HCT116 (cell line): Measurements from ENCODE around the gene ERN1. TPM values are rescaled to one million over a fixed set of nuclear protein-coding genes. Genes with fewer than 3 reads are reported as not detected.

Experiments used
- ATAC-seq: fragments of 200-7000 bp; cut with Tn5 transposase; 2 replicates; pipeline ENCODE4 v1.9.1; 2020; ENCODE audit warnings: mild to moderate bottlenecking, moderate library complexity
- BruUV-seq: library from RNA; stranded (reverse); fragments of 400-500 nt; replicated peaks from 2 replicates; lab custom pipeline; 2021; lab: Mats Ljungman, UMichigan
- CTCF ChIA-PET: fragments of 300-600 bp; sonication (Branson Sonifier 250); formaldehyde crosslinking; loops from one replicate; lab custom pipeline; 2021; ENCODE audit warnings: antibody characterized with exemption; lab: Charles Lee
- POLR2A ChIA-PET: fragments of 300-600, 350-600 bp; sonication (Branson Sonifier 250); formaldehyde crosslinking; loops from one replicate; lab custom pipeline; 2021; ENCODE audit warnings: antibody characterized with exemption; lab: Charles Lee
- RAD21 ChIA-PET, 2 experiments: fragments of 300-600 bp; sonication (Branson Sonifier 250); formaldehyde crosslinking; loops; one replicate each; lab custom pipeline; 2023; ENCODE audit warnings: low total read pairs in 2 of 2; ENCODE audit not compliant: uncharacterized antibody in 2 of 2, unreplicated experiment in 2 of 2, low non-redundant PET in 1 of 2; lab: Charles Lee
- DNase-seq: peaks from one replicate; pipeline ENCODE4 v3.0.0-alpha.2; 2010; ENCODE audit warnings: low read depth, low spot score
- H2AFZ ChIP-seq: fragments of 200-600 bp; shearing (Covaris generic), sonication (generic); 2 replicates; pipeline ENCODE4 v1.6.1; 2017; ENCODE audit warnings: low read depth, mixed run types, mixed read lengths, antibody characterized with exemption, low read length; ENCODE audit not compliant: poor library complexity, severe bottlenecking
- H3K27ac ChIP-seq: 2 replicates; pipeline ENCODE4 v1.5.1; 2012; ENCODE audit warnings: low read depth, low read length
- H3K27me3 ChIP-seq: fragments of 200-600 bp; sonication (generic); 2 replicates; pipeline ENCODE4 v1.6.1; 2016; ENCODE audit warnings: mixed run types, low read length, mixed read lengths; ENCODE audit not compliant: insufficient read depth
- H3K36me3 ChIP-seq, 2 experiments: fragments of 200-500 bp in 1 of 2; fragments of 200-600 bp in 1 of 2; sonication (Bioruptor generic) in 1 of 2; sonication (generic) in 1 of 2; 2 replicates each; pipeline versions ENCODE4 v1.5.1 to v1.6.1; 2014 to 2016; ENCODE audit warnings: low read length in 2 of 2, inconsistent platforms in 1 of 2, mixed read lengths in 1 of 2, mixed run types in 1 of 2; ENCODE audit not compliant: insufficient read depth in 2 of 2, control insufficient read depth in 1 of 2
- H3K4me1 ChIP-seq, 2 experiments: fragments of 200-600 bp in 1 of 2; sonication (generic) in 1 of 2; 2 replicates each; pipeline versions ENCODE4 v1.5.1 to v1.6.1; 2012 to 2017; ENCODE audit warnings: low read length in 2 of 2, inconsistent platforms in 1 of 2, mild to moderate bottlenecking in 1 of 2, mixed read lengths in 1 of 2, mixed run types in 1 of 2, moderate library complexity in 1 of 2; ENCODE audit not compliant: insufficient read depth in 2 of 2, control insufficient read depth in 1 of 2
- H3K4me2 ChIP-seq: fragments of 200-600 bp; sonication (generic); 2 replicates; pipeline ENCODE4 v1.6.1; 2017; ENCODE audit warnings: mixed run types, low read length, mixed read lengths
- H3K4me3 ChIP-seq, 2 experiments: fragments of 200-600 bp in 1 of 2; sonication (generic) in 1 of 2; replicated peaks in 1 of 2; 2 replicates each; pipeline ENCODE4 v1.5.1; 2011 to 2016; ENCODE audit warnings: low read length in 2 of 2, control low read depth in 1 of 2, low read depth in 1 of 2, mild to moderate bottlenecking in 1 of 2, mixed read lengths in 1 of 2, mixed run types in 1 of 2
- H3K79me2 ChIP-seq: fragments of 200-600 bp; sonication (generic); 2 replicates; pipeline ENCODE4 v1.6.1; 2017; ENCODE audit warnings: mild to moderate bottlenecking, mixed run types, low read length, moderate library complexity, mixed read lengths; ENCODE audit not compliant: insufficient read depth
- H3K9ac ChIP-seq: fragments of 200-600 bp; sonication (generic); 2 replicates; pipeline ENCODE4 v1.6.1; 2016; ENCODE audit warnings: low read length, mixed read lengths
- H3K9me2 ChIP-seq: fragments of 200-600 bp; sonication (generic), shearing (Covaris generic); 2 replicates; pipeline ENCODE4 v1.6.1; 2017; ENCODE audit warnings: mixed run types, mild to moderate bottlenecking, moderate library complexity; ENCODE audit not compliant: insufficient read depth
- H3K9me3 ChIP-seq, 2 experiments: fragments of 200-500 bp in 1 of 2; fragments of 200-600 bp in 1 of 2; sonication (Bioruptor generic) in 1 of 2; sonication (generic) in 1 of 2; 2 replicates each; pipeline ENCODE4 v1.6.1; 2014 to 2017; ENCODE audit warnings: low read length in 2 of 2, mixed read lengths in 2 of 2, inconsistent platforms in 1 of 2, low read depth in 1 of 2, mild to moderate bottlenecking in 1 of 2, mixed run types in 1 of 2, moderate library complexity in 1 of 2; ENCODE audit not compliant: control insufficient read depth in 1 of 2, insufficient read depth in 1 of 2
- H4K20me1 ChIP-seq: fragments of 200-600 bp; sonication (generic), shearing (Covaris generic); 2 replicates; pipeline ENCODE4 v1.6.1; 2017; ENCODE audit warnings: mixed run types, mild to moderate bottlenecking, moderate library complexity; ENCODE audit not compliant: insufficient read depth
- CEBPB ChIP-seq: IDR thresholded peaks from 2 replicates; pipeline ENCODE4 v1.6.1; 2012; ENCODE audit warnings: low read depth
- CTCF ChIP-seq, 3 experiments: fragments of 200-600 bp in 1 of 3; sonication (generic) in 1 of 3; IDR thresholded peaks in 2 of 3; conservative IDR thresholded peaks in 1 of 3; 2 replicates each; pipeline ENCODE4 v1.5.1; 2012 to 2017; ENCODE audit warnings: low read depth in 2 of 3, low read length in 2 of 3, antibody characterized with exemption in 1 of 3, borderline replicate concordance in 1 of 3, control low read depth in 1 of 3, mild to moderate bottlenecking in 1 of 3, mixed read lengths in 1 of 3, mixed run types in 1 of 3, moderate library complexity in 1 of 3; ENCODE audit not compliant: insufficient read depth in 1 of 3
- ELF1 ChIP-seq: IDR thresholded peaks from 2 replicates; pipeline ENCODE4 v1.6.1; 2012; ENCODE audit warnings: low read depth, borderline replicate concordance
- EZH2 ChIP-seq: fragments of 200-600 bp; sonication (generic); IDR thresholded peaks from 2 replicates; pipeline ENCODE4 v1.6.1; 2017; ENCODE audit warnings: antibody characterized with exemption, mixed run types
- EZH2phosphoT487 ChIP-seq: fragments of 200-600 bp; IDR thresholded peaks from 2 replicates; pipeline ENCODE4 v1.6.1; 2018; ENCODE audit warnings: antibody characterized with exemption, borderline replicate concordance
- FOSL1 ChIP-seq: IDR thresholded peaks from 2 replicates; pipeline ENCODE4 v1.6.1; 2012; ENCODE audit warnings: low read depth
- SIN3A ChIP-seq: IDR thresholded peaks from 2 replicates; pipeline ENCODE4 v1.6.1; 2012; ENCODE audit warnings: low read depth
- SP1 ChIP-seq: IDR thresholded peaks from 2 replicates; pipeline ENCODE4 v1.6.1; 2012; ENCODE audit warnings: low read depth
- TCF7L2 ChIP-seq: IDR thresholded peaks from 2 replicates; pipeline ENCODE4 v1.7.0; 2011; ENCODE audit warnings: borderline replicate concordance, inconsistent platforms; ENCODE audit not compliant: insufficient read depth, insufficient read length; ENCODE audit errors: extremely low read depth
- YY1 ChIP-seq: IDR thresholded peaks from 2 replicates; pipeline ENCODE4 v1.6.1; 2011; ENCODE audit warnings: low read length, low read depth, moderate library complexity, mild to moderate bottlenecking; ENCODE audit not compliant: insufficient replicate concordance; ENCODE audit errors: extremely low read depth
- ZBTB33 ChIP-seq: IDR thresholded peaks from 2 replicates; pipeline ENCODE4 v1.6.1; 2011; ENCODE audit warnings: mild to moderate bottlenecking, low read length, moderate library complexity; ENCODE audit not compliant: insufficient replicate concordance; ENCODE audit errors: extremely low read depth
- ZFX ChIP-seq: fragments of 450-650 bp; IDR thresholded peaks from 2 replicates; pipeline ENCODE4 v1.6.1; 2017
- intact Hi-C: fragments of 100-400 bp; cut with micrococcal nuclease; formaldehyde crosslinking; loops from 2 replicates; pipeline ENCODE4 v1.10.0; 2022
- total RNA-seq: library from RNA; stranded (reverse); gene quantifications from one replicate; pipeline ENCODE4 v1.2.1, GENCODE V29; 2021; ENCODE audit not compliant: unreplicated experiment
- TF ChIP-seq, protein P1 (sequence below): IDR thresholded peaks from 2 replicates; pipeline ENCODE4 v1.6.1; 2012
- TF ChIP-seq, protein P2 (sequence below): IDR thresholded peaks from 2 replicates; pipeline ENCODE4 v1.6.1; 2012; ENCODE audit warnings: low read depth

Gene ERN1
- total RNA-seq, 1 experiment from 2014 or later = 28.2 TPM

DNA sequence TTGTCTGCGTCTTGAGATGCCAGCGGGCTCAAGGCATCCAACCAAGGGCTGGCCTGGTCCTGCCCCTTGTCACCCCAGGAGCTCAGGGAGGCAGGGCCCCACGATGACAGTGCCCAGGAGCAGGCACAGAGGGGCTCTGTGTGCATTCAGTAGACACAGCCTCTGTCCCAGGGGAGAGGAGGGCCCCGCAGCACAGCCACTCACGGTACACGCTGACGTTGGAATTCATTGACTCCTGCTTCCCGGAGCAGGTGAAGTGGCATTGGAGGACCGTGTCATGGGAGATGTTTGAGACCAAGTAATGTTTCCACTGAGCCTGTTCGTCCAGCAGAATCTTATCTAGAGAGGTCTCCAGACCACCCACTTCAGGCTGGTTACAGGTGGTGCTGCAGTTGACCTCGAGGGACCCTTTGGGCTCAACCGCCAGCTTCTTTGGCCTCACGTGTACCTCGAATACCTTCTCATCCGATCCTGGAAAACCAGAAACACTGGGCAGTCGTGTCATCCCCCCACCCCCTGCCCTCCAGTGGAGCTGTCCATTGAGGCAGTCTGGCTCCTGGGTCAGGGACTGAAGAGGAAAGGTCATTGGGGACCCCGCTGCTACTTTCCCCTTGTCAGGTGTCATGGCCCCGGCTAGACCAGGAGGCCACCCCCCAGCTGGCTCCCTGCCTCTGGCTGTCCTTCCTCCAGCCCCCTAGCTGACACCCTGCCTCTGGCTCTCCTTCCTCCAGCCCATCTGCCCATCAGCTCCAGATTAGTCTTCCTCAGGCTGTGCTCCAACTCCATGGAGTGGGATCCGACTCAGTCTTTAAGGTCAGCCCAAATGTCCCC is 124.8 kb downstream of the ERN1 start (continued):
- TF ChIP-seq YY1 = no peak
- no peak for TF ChIP-seq FOSL1
- TF ChIP-seq ZBTB33 = no peak
- TF ChIP-seq, protein P1, sequence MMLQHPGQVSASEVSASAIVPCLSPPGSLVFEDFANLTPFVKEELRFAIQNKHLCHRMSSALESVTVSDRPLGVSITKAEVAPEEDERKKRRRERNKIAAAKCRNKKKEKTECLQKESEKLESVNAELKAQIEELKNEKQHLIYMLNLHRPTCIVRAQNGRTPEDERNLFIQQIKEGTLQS = no peak
- no peak for TF ChIP-seq EZH2phosphoT487
- TF ChIP-seq ELF1 = no peak

DNA sequence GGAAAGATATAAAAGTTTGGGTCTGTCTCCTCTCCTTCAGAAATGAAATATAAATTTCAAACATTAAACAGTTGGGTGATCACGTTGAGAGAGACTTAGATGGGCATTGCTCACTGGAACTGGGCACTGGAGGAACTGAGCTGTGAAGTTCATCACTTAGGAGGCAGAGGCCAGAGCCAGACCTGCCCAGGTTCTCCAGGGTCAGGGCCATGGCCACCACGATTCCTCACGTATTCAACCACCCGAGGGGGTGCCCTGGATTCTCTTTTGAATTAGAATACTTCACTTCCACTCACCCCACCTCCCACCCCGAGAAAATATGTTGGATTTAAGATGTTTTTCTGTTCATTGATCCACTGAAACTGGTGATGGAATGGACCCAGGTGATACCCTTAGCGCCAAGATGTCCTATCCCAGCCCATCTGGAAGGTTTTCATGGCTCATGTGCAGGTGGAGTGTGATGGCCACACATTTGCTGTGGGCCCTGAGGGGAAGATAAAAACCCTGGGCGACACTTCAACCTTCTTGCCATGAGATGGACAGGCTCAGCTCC is 125.7 kb downstream of the ERN1 start:
- RAD21 ChIA-PET = no interaction called here
- CTCF ChIA-PET = interaction anchor here (3.1 kb wide), 1 partner anchor 22 kb away, joined by 18 read pairs; no protein-coding TSS in a partner anchor
- no peak overlapping the region for H3K27ac ChIP-seq
- H3K4me1 ChIP-seq = peaks cover 14 to 36% of the 10 kb centered on the region in 2 experiments
- H3K9ac ChIP-seq = no peak overlapping the region
- ATAC-seq (no peak), DNase-seq (no peak)
- intact Hi-C loops = no loop called here
- H3K9me2 ChIP-seq = no peaks in the 10 kb centered on the region
- POLR2A ChIA-PET = no interaction called here
- no peak for TF ChIP-seq FOSL1
- no peak for TF ChIP-seq EZH2phosphoT487
- TF ChIP-seq, protein P2, sequence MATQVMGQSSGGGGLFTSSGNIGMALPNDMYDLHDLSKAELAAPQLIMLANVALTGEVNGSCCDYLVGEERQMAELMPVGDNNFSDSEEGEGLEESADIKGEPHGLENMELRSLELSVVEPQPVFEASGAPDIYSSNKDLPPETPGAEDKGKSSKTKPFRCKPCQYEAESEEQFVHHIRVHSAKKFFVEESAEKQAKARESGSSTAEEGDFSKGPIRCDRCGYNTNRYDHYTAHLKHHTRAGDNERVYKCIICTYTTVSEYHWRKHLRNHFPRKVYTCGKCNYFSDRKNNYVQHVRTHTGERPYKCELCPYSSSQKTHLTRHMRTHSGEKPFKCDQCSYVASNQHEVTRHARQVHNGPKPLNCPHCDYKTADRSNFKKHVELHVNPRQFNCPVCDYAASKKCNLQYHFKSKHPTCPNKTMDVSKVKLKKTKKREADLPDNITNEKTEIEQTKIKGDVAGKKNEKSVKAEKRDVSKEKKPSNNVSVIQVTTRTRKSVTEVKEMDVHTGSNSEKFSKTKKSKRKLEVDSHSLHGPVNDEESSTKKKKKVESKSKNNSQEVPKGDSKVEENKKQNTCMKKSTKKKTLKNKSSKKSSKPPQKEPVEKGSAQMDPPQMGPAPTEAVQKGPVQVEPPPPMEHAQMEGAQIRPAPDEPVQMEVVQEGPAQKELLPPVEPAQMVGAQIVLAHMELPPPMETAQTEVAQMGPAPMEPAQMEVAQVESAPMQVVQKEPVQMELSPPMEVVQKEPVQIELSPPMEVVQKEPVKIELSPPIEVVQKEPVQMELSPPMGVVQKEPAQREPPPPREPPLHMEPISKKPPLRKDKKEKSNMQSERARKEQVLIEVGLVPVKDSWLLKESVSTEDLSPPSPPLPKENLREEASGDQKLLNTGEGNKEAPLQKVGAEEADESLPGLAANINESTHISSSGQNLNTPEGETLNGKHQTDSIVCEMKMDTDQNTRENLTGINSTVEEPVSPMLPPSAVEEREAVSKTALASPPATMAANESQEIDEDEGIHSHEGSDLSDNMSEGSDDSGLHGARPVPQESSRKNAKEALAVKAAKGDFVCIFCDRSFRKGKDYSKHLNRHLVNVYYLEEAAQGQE = no peak
- no peak for TF ChIP-seq SIN3A
- no peak for TF ChIP-seq SP1
- no peak for TF ChIP-seq CTCF (IDR thresholded peaks at IDR 0.05 in 2 of 3, conservative IDR thresholded peaks at IDR 0.05 in 1 of 3; ENCODE audit: borderline replicate concordance in 1 of 3, insufficient read depth in 1 of 3, low read depth in 2 of 3, low read length in 2 of 3)
- no peak for TF ChIP-seq TCF7L2
- no peak for TF ChIP-seq EZH2
- no peak for TF ChIP-seq ZFX
- TF ChIP-seq CEBPB = no peak
- H3K36me3 ChIP-seq = no peaks in the 10 kb centered on the region
- H3K79me2 ChIP-seq = no peaks in the 10 kb centered on the region
- H4K20me1 ChIP-seq = no peaks in the 10 kb centered on the region
- no peak overlapping the region for H3K4me2 ChIP-seq
- no peak overlapping the region for H2AFZ ChIP-seq
- H3K27me3 ChIP-seq = no peaks in the 10 kb centered on the region
- no TSS peak for BruUV-seq
- H3K4me3 ChIP-seq = no peak overlapping the region
- no peaks in the 10 kb centered on the region for H3K9me3 ChIP-seq
